GM23248 (cell line): Measurements from ENCODE around the gene ZBTB12. TPM values are rescaled to one million over a fixed set of nuclear protein-coding genes. Genes with fewer than 3 reads are reported as not detected.
"Not testable (repeated sequence)": the region's sequence is repeated elsewhere in the genome, so short reads cannot be mapped to it uniquely, and the experiment has no call there.

ENCODE experiments used
- DNase-seq: peaks from one replicate; pipeline ENCODE4 v3.0.0-alpha.2; 2015
- H2AFZ ChIP-seq: fragments of 200-600 bp; sonication (generic); 2 replicates; pipeline ENCODE4 v1.6.1; 2016; ENCODE audit warnings: antibody characterized with exemption
- H3F3A ChIP-seq: fragments of 200-600 bp; sonication (generic); 2 replicates; pipeline ENCODE4 v1.6.1; 2016; ENCODE audit warnings: mild to moderate bottlenecking, antibody characterized with exemption, mixed run types; ENCODE audit not compliant: insufficient read depth
- H3K27ac ChIP-seq: fragments of 200-600 bp; sonication (generic); 2 replicates; pipeline ENCODE4 v1.5.1; 2016; ENCODE audit warnings: mild to moderate bottlenecking
- H3K27me3 ChIP-seq: fragments of 200-600 bp; sonication (generic); replicated peaks from 2 replicates; pipeline ENCODE4 v1.6.1; 2016; ENCODE audit warnings: mild to moderate bottlenecking; ENCODE audit not compliant: insufficient read depth
- H3K36me3 ChIP-seq: fragments of 200-600 bp; sonication (generic); 2 replicates; pipeline ENCODE4 v1.6.1; 2016; ENCODE audit warnings: low read depth, mild to moderate bottlenecking
- H3K4me1 ChIP-seq: fragments of 200-600 bp; sonication (generic); 2 replicates; pipeline ENCODE4 v1.6.1; 2016; ENCODE audit warnings: mild to moderate bottlenecking; ENCODE audit not compliant: insufficient read depth
- H3K4me2 ChIP-seq: fragments of 200-600 bp; sonication (generic); one replicate; pipeline ENCODE4 v1.6.1; 2016; ENCODE audit warnings: mild to moderate bottlenecking; ENCODE audit not compliant: unreplicated experiment
- H3K4me3 ChIP-seq: fragments of 200-600 bp; sonication (generic); 2 replicates; pipeline ENCODE4 v1.5.1; 2016; ENCODE audit warnings: mild to moderate bottlenecking
- H3K79me2 ChIP-seq: fragments of 200-600 bp; sonication (generic); 2 replicates; pipeline ENCODE4 v1.6.1; 2016; ENCODE audit warnings: mild to moderate bottlenecking; ENCODE audit not compliant: insufficient read depth
- H3K9ac ChIP-seq: fragments of 200-600 bp; sonication (generic); 2 replicates; pipeline ENCODE4 v1.6.1; 2016; ENCODE audit warnings: mild to moderate bottlenecking
- H3K9me2 ChIP-seq: fragments of 200-600 bp; sonication (generic); 2 replicates; pipeline ENCODE4 v1.6.1; 2016; ENCODE audit warnings: mixed run types, mild to moderate bottlenecking, moderate library complexity; ENCODE audit not compliant: insufficient read depth
- H3K9me3 ChIP-seq: fragments of 200-600 bp; sonication (generic); one replicate; pipeline ENCODE4 v1.6.1; 2017; ENCODE audit warnings: low read depth
- H4K20me1 ChIP-seq: fragments of 200-600 bp; sonication (generic); 2 replicates; pipeline ENCODE4 v1.6.0; 2016; ENCODE audit not compliant: insufficient read depth
- EZH2 ChIP-seq: fragments of 200-600 bp; sonication (generic); IDR thresholded peaks from 2 replicates; pipeline ENCODE4 v1.6.1; 2018; ENCODE audit warnings: antibody characterized with exemption, mild to moderate bottlenecking; ENCODE audit not compliant: insufficient read depth, poor library complexity, severe bottlenecking
- EZH2phosphoT487 ChIP-seq: fragments of 200-600 bp; sonication (generic); IDR thresholded peaks from 2 replicates; pipeline ENCODE4 v1.6.1; 2018; ENCODE audit warnings: antibody characterized with exemption, moderate library complexity, mild to moderate bottlenecking, low read depth; ENCODE audit not compliant: insufficient read depth
- WGBS, 2 experiments: methylation state at CpG; one replicate each; pipeline ENCODE4 v1.1.6; 2015 to 2017; ENCODE audit warnings: low lambda C conversion rate in 2 of 2, low coverage in 1 of 2; ENCODE audit errors: missing lambda C conversion rate in 2 of 2; 5-methylcytosine and 5-hydroxymethylcytosine counted together
- in situ Hi-C: fragments of 300-500 bp; cut with MboI; formaldehyde crosslinking; loops from 2 replicates; pipeline ENCODE4 v1.15.0; 2020
- polyA plus RNA-seq: library from polyadenylated mRNA; unstranded; fragments of >200 nt; fragmentation: Nextera tagmentation; extraction: Ambion mirVana; gene quantifications from 2 replicates; pipeline ENCODE4 v1.2.1, GENCODE V29; 2016
- total RNA-seq: library from RNA; depleted of rRNA; stranded (reverse); fragments of >200 nt; shearing (Covaris generic); gene quantifications from 2 replicates; pipeline ENCODE4 v1.2.3, GENCODE V29; 2014

Gene ZBTB12
- total and polyA plus RNA-seq, 2 experiments from 2014 or later, result 6.1 TPM; not detected in 1

- in situ Hi-C loops, result no loop called here
- Histone ChIP-seq H3K4me3 (no peak overlapping the region), H3K79me2 (peaks cover 11% of the 10 kb centered on the region), H3K36me3 (no peaks in the 10 kb centered on the region; the same call in 1 of the 2 replicates), H3K4me2 (no peak overlapping the region), H3K27ac (no peak overlapping the region), H4K20me1 (no peaks in the 10 kb centered on the region), H3K27me3 (no peaks in the 10 kb centered on the region), H3F3A (0 out of 2 replicates have a peak, but pooled peaks cover 7% of the 10 kb centered on the region), H3K9me3 (no peaks in the 10 kb centered on the region), H3K9ac (no peak overlapping the region), H2AFZ (no peak overlapping the region), H3K9me2 (no peaks in the 10 kb centered on the region), H3K4me1 (peaks cover 11% of the 10 kb centered on the region)
- no peak for DNase-seq
- 83 to 88% methylated on average over 11 of the region's 11 CpGs for WGBS, 2 experiments
- TF ChIP-seq EZH2phosphoT487, result no peak
Observed at GRCh38 chr6:31859923-31860322, 42.0 kb downstream of the ZBTB12 start.

- no peak for DNase-seq
- H2AFZ ChIP-seq, result no peak overlapping the region
- peaks cover 11% of the 10 kb centered on the region for H3K79me2 ChIP-seq
- no peaks in the 10 kb centered on the region for H3K27me3 ChIP-seq
- H3K9me3 ChIP-seq, result no peaks in the 10 kb centered on the region
- H3K9ac ChIP-seq, result no peak overlapping the region
- TF ChIP-seq EZH2 (no peak), EZH2phosphoT487 (no peak)
- WGBS, 2 experiments, result 91 to 94% methylated on average over 8 of the region's 8 CpGs
- H4K20me1 ChIP-seq, result no peaks in the 10 kb centered on the region
- no peak overlapping the region for H3K4me2 ChIP-seq
- H3K4me3 ChIP-seq, result no peak overlapping the region
- in situ Hi-C loops, result no loop called here
- H3K9me2 ChIP-seq, result no peaks in the 10 kb centered on the region
- no peaks in the 10 kb centered on the region; the same call in 1 of the 2 replicates for H3K36me3 ChIP-seq
- peaks cover 11% of the 10 kb centered on the region for H3K4me1 ChIP-seq
- 0 out of 2 replicates have a peak, but pooled peaks cover 6% of the 10 kb centered on the region for H3F3A ChIP-seq
- no peak overlapping the region for H3K27ac ChIP-seq
Observed at GRCh38 chr6:31858707-31859106, 43.2 kb downstream of the ZBTB12 start.

- WGBS, 2 experiments, result 81 to 86% methylated on average over 8 of the region's 8 CpGs
- H3K4me3 ChIP-seq, H3K27ac ChIP-seq, H3K9ac ChIP-seq, H2AFZ ChIP-seq, H3K9me3 ChIP-seq, DNase-seq, H3K27me3 ChIP-seq, H3K4me2 ChIP-seq, H3K9me2 ChIP-seq, H4K20me1 ChIP-seq, in situ Hi-C loops, H3K36me3 ChIP-seq, H3F3A ChIP-seq, H3K4me1 ChIP-seq: not testable (repeated sequence)
- peaks cover 11% of the 10 kb centered on the region for H3K79me2 ChIP-seq
Observed at GRCh38 chr6:31857774-31858173, 44.1 kb downstream of the ZBTB12 start.

DNA sequence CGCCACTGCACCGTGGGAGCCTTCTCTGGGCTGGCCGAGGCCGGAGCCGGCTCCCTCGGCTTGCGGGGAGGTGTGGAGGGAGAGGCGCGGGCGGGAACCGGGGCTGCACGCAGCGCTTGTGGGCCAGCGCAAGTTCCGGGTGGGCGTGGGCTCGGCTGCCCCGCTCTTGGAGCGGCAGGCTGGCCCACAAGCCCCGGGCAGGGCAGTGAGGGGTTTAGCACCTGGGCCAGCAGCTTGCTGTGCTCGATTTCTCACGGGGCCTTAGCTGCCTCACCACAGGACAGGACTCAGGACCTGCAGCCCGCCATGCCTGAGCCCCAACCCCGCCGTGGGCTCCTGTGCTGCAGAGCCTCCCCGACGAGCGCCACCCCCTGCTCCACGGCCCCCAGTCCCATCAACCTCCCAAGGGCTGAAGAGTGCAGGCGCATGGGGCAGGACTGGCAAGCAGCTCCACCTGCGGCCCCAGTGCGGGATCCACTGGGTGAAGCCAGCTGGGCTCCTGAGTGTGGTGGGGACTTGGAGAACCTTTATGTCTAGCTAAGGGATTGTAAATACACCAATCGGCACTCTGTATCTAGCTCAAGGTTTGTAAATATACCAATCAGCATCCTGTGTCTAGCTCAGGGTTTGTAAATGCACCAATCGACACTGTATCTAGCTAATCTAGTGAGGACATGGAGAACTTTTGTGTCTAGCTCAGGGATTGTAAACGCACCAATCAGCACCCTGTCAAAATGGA is 49.7 kb downstream of the ZBTB12 start:
- WGBS, 2 experiments, result 88 to 91% methylated on average over 13 to 35 of the region's 35 CpGs
- H3K9me2 ChIP-seq, H3F3A ChIP-seq, H3K4me1 ChIP-seq, H3K4me3 ChIP-seq, H4K20me1 ChIP-seq, H3K36me3 ChIP-seq, H2AFZ ChIP-seq, H3K9me3 ChIP-seq, H3K79me2 ChIP-seq, H3K27me3 ChIP-seq, H3K27ac ChIP-seq, H3K9ac ChIP-seq, DNase-seq, H3K4me2 ChIP-seq, in situ Hi-C loops: not testable (repeated sequence)

- Histone ChIP-seq H3F3A (peaks cover 8% of the 10 kb centered on the region; the same call in 1 of the 2 replicates), H3K9ac (no peak overlapping the region), H2AFZ (no peak overlapping the region), H3K27me3 (no peaks in the 10 kb centered on the region), H3K4me2 (no peak overlapping the region), H3K36me3 (no peaks in the 10 kb centered on the region), H3K9me2 (no peaks in the 10 kb centered on the region), H3K4me1 (no peaks in the 10 kb centered on the region), H4K20me1 (no peaks in the 10 kb centered on the region), H3K79me2 (no peaks in the 10 kb centered on the region), H3K4me3 (no peak overlapping the region), H3K27ac (no peak overlapping the region), H3K9me3 (no peaks in the 10 kb centered on the region)
- TF ChIP-seq EZH2, result no peak
- TF ChIP-seq EZH2phosphoT487, result no peak
- in situ Hi-C loops, result no loop called here
- WGBS, 2 experiments, result 25 to 37% methylated on average over 2 of the region's 2 CpGs
- DNase-seq, result peak; percentile 54
Observed at GRCh38 chr6:31851485-31851832, 50.4 kb downstream of the ZBTB12 start.
